Immature natural killer cell (primary cell): ENCODE data around the gene SPANXD. TPM values are rescaled to one million over a fixed set of nuclear protein-coding genes. Genes with fewer than 3 reads are reported as not detected.

Experiments
- polyA plus RNA-seq, 3 donors: library from polyadenylated mRNA; unstranded; fragments of 300-500 nt; fragmentation: Illumina TruSeq; gene quantifications; one replicate each; pipeline ENCODE4 v1.2.3, GENCODE V29; 2021

SPANXD gene
- polyA plus RNA-seq, 3 donors from 2014 or later = not detected

Other genes starting within 250 kb of the SPANXD start
- not detected for gene SPANXA1, start 114.0 kb downstream of the SPANXD start, polyA plus RNA-seq
- not detected for gene SPANXA2, start 109.0 kb downstream of the SPANXD start, polyA plus RNA-seq
- not detected for gene MAGEC3, start 139.6 kb upstream of the SPANXD start, polyA plus RNA-seq
- not detected for gene MAGEC1, start 205.2 kb upstream of the SPANXD start, polyA plus RNA-seq